H1 (cell line): ENCODE results near the gene CACNA2D3.

Source experiments
- CEBPB ChIP-seq: IDR thresholded peaks from 2 replicates; pipeline ENCODE4 v1.6.1; 2012; ENCODE audit warnings: low read depth, low read length
- CTCF ChIP-seq, 3 experiments: IDR thresholded peaks; 1 replicate in 2 of 3; 2 replicates in 1 of 3; pipeline versions ENCODE4 v1.5.1 to v1.6.1; 2011; ENCODE audit warnings: low read length in 3 of 3, mild to moderate bottlenecking in 3 of 3, inconsistent platforms in 2 of 3, low read depth in 1 of 3, moderate library complexity in 1 of 3; ENCODE audit not compliant: insufficient read depth in 1 of 3; ENCODE audit errors: control extremely low read depth in 1 of 3
- EZH2 ChIP-seq: fragments of 200-600 bp; sonication (generic); IDR thresholded peaks from 2 replicates; pipeline ENCODE4 v1.7.1; 2012; ENCODE audit warnings: low read depth, mild to moderate bottlenecking, moderate library complexity, low read length, inconsistent platforms; ENCODE audit not compliant: severe bottlenecking
- POLR2A ChIP-seq, 2 experiments: IDR thresholded peaks; 1 replicate in 1 of 2; 2 replicates in 1 of 2; pipeline ENCODE4 v1.6.1; 2011; ENCODE audit warnings: low read depth in 2 of 2, low read length in 2 of 2, mild to moderate bottlenecking in 2 of 2; ENCODE audit errors: control extremely low read depth in 1 of 2
- POLR2AphosphoS5 ChIP-seq: IDR thresholded peaks from 2 replicates; pipeline ENCODE4 v1.6.1; 2011; ENCODE audit warnings: low read depth, low read length
- SIN3A ChIP-seq, 2 experiments: IDR thresholded peaks in 1 of 2; conservative IDR thresholded peaks in 1 of 2; 2 replicates each; pipeline ENCODE4 v1.6.1; 2011 to 2012; ENCODE audit warnings: low read length in 2 of 2, improper control_type of control experiment in 1 of 2, low read depth in 1 of 2, mild to moderate bottlenecking in 1 of 2
- SP1 ChIP-seq: IDR thresholded peaks from 2 replicates; pipeline ENCODE4 v1.6.1; 2011; ENCODE audit warnings: low read depth, low read length

- no peak for TF ChIP-seq POLR2A (IDR thresholded peaks at IDR 0.05; ENCODE audit: control extremely low read depth in 1 of 2, low read depth in 2 of 2, low read length in 2 of 2)
- no peak for TF ChIP-seq CTCF (IDR thresholded peaks at IDR 0.05; ENCODE audit: control extremely low read depth in 1 of 3, insufficient read depth in 1 of 3, low read depth in 1 of 3, low read length in 3 of 3)
- no peak for TF ChIP-seq SP1
- no peak for TF ChIP-seq EZH2
- no peak for TF ChIP-seq CEBPB
- TF ChIP-seq SIN3A (conservative IDR thresholded peaks at IDR 0.05 in 1 of 2, IDR thresholded peaks at IDR 0.05 in 1 of 2; ENCODE audit: low read depth in 1 of 2, low read length in 2 of 2), result no peak
- no peak for TF ChIP-seq POLR2AphosphoS5
Observed at GRCh38 chr3:54086652-54087405, 35.5 kb upstream of the CACNA2D3 start.
